H1 (cell line): Measurements from ENCODE around the gene RBM15B. TPM values are rescaled to one million over a fixed set of nuclear protein-coding genes. Genes with fewer than 3 reads are reported as not detected.

Experiments
- ATF2 ChIP-seq: IDR thresholded peaks from 2 replicates; pipeline ENCODE4 v1.6.1; 2012; ENCODE audit warnings: low read length, inconsistent platforms
- KDM4A ChIP-seq: IDR thresholded peaks from one replicate; pipeline ENCODE4 v1.7.1; 2012; ENCODE audit warnings: low read depth, mild to moderate bottlenecking, moderate library complexity, low read length, inconsistent platforms; ENCODE audit not compliant: severe bottlenecking
- MAFK ChIP-seq: IDR thresholded peaks from 2 replicates; pipeline ENCODE4 v1.6.1; 2012; ENCODE audit warnings: low read depth, mild to moderate bottlenecking, improper control_type of control experiment, low read length
- SIX5 ChIP-seq: IDR thresholded peaks from 2 replicates; pipeline ENCODE4 v1.6.1; 2011; ENCODE audit warnings: mild to moderate bottlenecking, low read depth, low read length
- polyA plus RNA-seq, 7 experiments: library from polyadenylated mRNA; depleted of rRNA in 3 of 7; stranded (reverse) in 5 of 7; unstranded in 2 of 7; fragments of >200 nt in 5 of 7; fragments of 200-250 nt in 2 of 7; gene quantifications; 1 replicate in 5 of 7; 2 replicates in 1 of 7; 4 replicates in 1 of 7; pipeline versions ENCODE4 v1.2.1 to v1.2.3, GENCODE V29; 2011 to 2013; ENCODE audit warnings: missing spikeins in 2 of 7, mixed read lengths in 2 of 7
- total RNA-seq: library from RNA; stranded (reverse); fragmentation: NEBNext Ultra II Directional; extraction: Animal tissue kit (Norgen Biotek cat#: 25700); gene quantifications from 2 replicates; pipeline ENCODE4 v1.2.1, GENCODE V29; 2021

RBM15B gene
- total and polyA plus RNA-seq, 2 of the 8 experiments (the other 6 are each of a cell fraction or from before 2014, with no cell fraction given): 22.2 to 59.1 TPM

- TF ChIP-seq KDM4A (no peak), SIX5 (no peak), MAFK (no peak), ATF2 (no peak)
- TF ChIP-seq, all 59 proteins: peak for 0
These were observed 47.0 kb upstream of the RBM15B start (continued) for GRCh38 chr3:51343918-51344687.
